Measurements from ENCODE around the gene SRR. TPM values are rescaled to one million over a fixed set of nuclear protein-coding genes. Genes with fewer than 3 reads are reported as not detected.

SRR gene
- polyA plus RNA-seq, 1 donor from 2014 or later, result 69.0 TPM

GRCh38 chr17:2363851-2364762, 60.4 kb downstream of the SRR start:
- Histone ChIP-seq H3K27ac (ENCODE audit: low read length) (no peak overlapping the region), H3K4me2 (ENCODE audit: low read length) (no peak overlapping the region), H3K27me3 (ENCODE audit: insufficient read depth, low read depth, low read length) (no peaks in the 10 kb centered on the region), H3K79me2 (replicated peaks; ENCODE audit: insufficient read depth, low read length) (no peaks in the 10 kb centered on the region), H3K36me3 (ENCODE audit: insufficient read depth, low read length) (no peaks in the 10 kb centered on the region), H3K9me3 (ENCODE audit: low read length) (no peaks in the 10 kb centered on the region), H3K9ac (ENCODE audit: low read length) (no peak overlapping the region), H3K4me3 (ENCODE audit: low read length) (no peak overlapping the region), H4K20me1 (ENCODE audit: insufficient read depth) (no peaks in the 10 kb centered on the region), H3F3A (ENCODE audit: insufficient read depth, low read length, poor library complexity, severe bottlenecking) (no peaks in the 10 kb centered on the region), H3K9me2 (ENCODE audit: insufficient read depth, low read length) (no peaks in the 10 kb centered on the region), H2AFZ (ENCODE audit: low read depth, low read length) (no peak overlapping the region)
- TF ChIP-seq TAF1 (IDR thresholded peaks at IDR 0.05; ENCODE audit: low read depth) (no peak), MXI1 (conservative IDR thresholded peaks at IDR 0.05; ENCODE audit: poor library complexity, severe bottlenecking) (no peak), EP300 (conservative IDR thresholded peaks at IDR 0.05; ENCODE audit: poor library complexity, severe bottlenecking) (no peak), POLR2AphosphoS5 (IDR thresholded peaks at IDR 0.05) (no peak)

DNA sequence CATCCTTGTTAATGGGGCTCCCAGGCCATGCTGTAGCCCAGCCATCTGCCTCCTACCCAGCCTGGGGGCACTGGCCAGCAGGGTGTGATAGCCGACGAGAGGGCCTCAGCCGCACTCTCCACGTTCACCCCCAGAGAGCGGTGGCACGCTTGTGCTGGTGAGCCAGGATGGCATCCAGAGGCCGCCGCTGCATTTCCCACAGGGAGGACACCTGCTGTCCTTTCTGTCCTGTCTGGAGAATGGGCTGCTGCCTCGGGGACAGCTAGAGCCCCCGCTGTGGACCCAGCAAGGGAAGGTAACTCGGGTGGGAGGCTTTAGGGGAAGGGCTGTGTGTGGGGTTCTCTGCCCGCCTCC, 61.0 kb downstream of the SRR start:
- Histone ChIP-seq H2AFZ (ENCODE audit: low read depth, low read length) (no peak overlapping the region), H3K36me3 (ENCODE audit: insufficient read depth, low read length) (no peaks in the 10 kb centered on the region), H3K4me2 (ENCODE audit: low read length) (no peak overlapping the region), H3K79me2 (replicated peaks; ENCODE audit: insufficient read depth, low read length) (no peaks in the 10 kb centered on the region), H3K27ac (ENCODE audit: low read length) (no peak overlapping the region), H3K9me2 (ENCODE audit: insufficient read depth, low read length) (no peaks in the 10 kb centered on the region), H3K9me3 (ENCODE audit: low read length) (no peaks in the 10 kb centered on the region), H3K4me3 (ENCODE audit: low read length) (no peak overlapping the region), H3K27me3 (ENCODE audit: insufficient read depth, low read depth, low read length) (no peaks in the 10 kb centered on the region), H3F3A (ENCODE audit: insufficient read depth, low read length, poor library complexity, severe bottlenecking) (no peaks in the 10 kb centered on the region), H3K9ac (ENCODE audit: low read length) (no peak overlapping the region), H4K20me1 (ENCODE audit: insufficient read depth) (no peaks in the 10 kb centered on the region)
- TF ChIP-seq TAF1 (IDR thresholded peaks at IDR 0.05; ENCODE audit: low read depth) (no peak), POLR2AphosphoS5 (IDR thresholded peaks at IDR 0.05) (no peak), MXI1 (conservative IDR thresholded peaks at IDR 0.05; ENCODE audit: poor library complexity, severe bottlenecking) (no peak), CTCF (IDR thresholded peaks at IDR 0.05; ENCODE audit: poor library complexity, severe bottlenecking) (no peak), EZH2 (IDR thresholded peaks at IDR 0.05; ENCODE audit: borderline replicate concordance, insufficient read depth, low read length, poor library complexity, severe bottlenecking) (no peak)

- TF ChIP-seq, protein P1, sequence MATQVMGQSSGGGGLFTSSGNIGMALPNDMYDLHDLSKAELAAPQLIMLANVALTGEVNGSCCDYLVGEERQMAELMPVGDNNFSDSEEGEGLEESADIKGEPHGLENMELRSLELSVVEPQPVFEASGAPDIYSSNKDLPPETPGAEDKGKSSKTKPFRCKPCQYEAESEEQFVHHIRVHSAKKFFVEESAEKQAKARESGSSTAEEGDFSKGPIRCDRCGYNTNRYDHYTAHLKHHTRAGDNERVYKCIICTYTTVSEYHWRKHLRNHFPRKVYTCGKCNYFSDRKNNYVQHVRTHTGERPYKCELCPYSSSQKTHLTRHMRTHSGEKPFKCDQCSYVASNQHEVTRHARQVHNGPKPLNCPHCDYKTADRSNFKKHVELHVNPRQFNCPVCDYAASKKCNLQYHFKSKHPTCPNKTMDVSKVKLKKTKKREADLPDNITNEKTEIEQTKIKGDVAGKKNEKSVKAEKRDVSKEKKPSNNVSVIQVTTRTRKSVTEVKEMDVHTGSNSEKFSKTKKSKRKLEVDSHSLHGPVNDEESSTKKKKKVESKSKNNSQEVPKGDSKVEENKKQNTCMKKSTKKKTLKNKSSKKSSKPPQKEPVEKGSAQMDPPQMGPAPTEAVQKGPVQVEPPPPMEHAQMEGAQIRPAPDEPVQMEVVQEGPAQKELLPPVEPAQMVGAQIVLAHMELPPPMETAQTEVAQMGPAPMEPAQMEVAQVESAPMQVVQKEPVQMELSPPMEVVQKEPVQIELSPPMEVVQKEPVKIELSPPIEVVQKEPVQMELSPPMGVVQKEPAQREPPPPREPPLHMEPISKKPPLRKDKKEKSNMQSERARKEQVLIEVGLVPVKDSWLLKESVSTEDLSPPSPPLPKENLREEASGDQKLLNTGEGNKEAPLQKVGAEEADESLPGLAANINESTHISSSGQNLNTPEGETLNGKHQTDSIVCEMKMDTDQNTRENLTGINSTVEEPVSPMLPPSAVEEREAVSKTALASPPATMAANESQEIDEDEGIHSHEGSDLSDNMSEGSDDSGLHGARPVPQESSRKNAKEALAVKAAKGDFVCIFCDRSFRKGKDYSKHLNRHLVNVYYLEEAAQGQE (IDR thresholded peaks at IDR 0.05; ENCODE audit: borderline replicate concordance), result no peak
- TF ChIP-seq POLR2AphosphoS5 (IDR thresholded peaks at IDR 0.05) (no peak), EP300 (conservative IDR thresholded peaks at IDR 0.05; ENCODE audit: poor library complexity, severe bottlenecking) (no peak), EZH2 (IDR thresholded peaks at IDR 0.05; ENCODE audit: borderline replicate concordance, insufficient read depth, low read length, poor library complexity, severe bottlenecking) (no peak), TAF1 (IDR thresholded peaks at IDR 0.05; ENCODE audit: low read depth) (no peak), SMC3 (conservative IDR thresholded peaks at IDR 0.05; ENCODE audit: poor library complexity) (no peak), RAD21 (conservative IDR thresholded peaks at IDR 0.05) (no peak), CTCF (IDR thresholded peaks at IDR 0.05; ENCODE audit: poor library complexity, severe bottlenecking) (no peak), MXI1 (conservative IDR thresholded peaks at IDR 0.05; ENCODE audit: poor library complexity, severe bottlenecking) (no peak)
- Histone ChIP-seq H3F3A (ENCODE audit: insufficient read depth, low read length, poor library complexity, severe bottlenecking) (no peaks in the 10 kb centered on the region), H3K4me3 (ENCODE audit: low read length) (no peak overlapping the region), H2AFZ (ENCODE audit: low read depth, low read length) (no peak overlapping the region), H3K9me2 (ENCODE audit: insufficient read depth, low read length) (no peaks in the 10 kb centered on the region), H3K27me3 (ENCODE audit: insufficient read depth, low read depth, low read length) (no peaks in the 10 kb centered on the region), H4K20me1 (ENCODE audit: insufficient read depth) (no peaks in the 10 kb centered on the region), H3K27ac (ENCODE audit: low read length) (no peak overlapping the region), H3K4me2 (ENCODE audit: low read length) (no peak overlapping the region), H3K79me2 (replicated peaks; ENCODE audit: insufficient read depth, low read length) (no peaks in the 10 kb centered on the region), H3K9me3 (ENCODE audit: low read length) (no peaks in the 10 kb centered on the region), H3K36me3 (ENCODE audit: insufficient read depth, low read length) (no peaks in the 10 kb centered on the region), H3K9ac (ENCODE audit: low read length) (no peak overlapping the region)
Observed at GRCh38 chr17:2365132-2365531, 61.4 kb downstream of the SRR start.
